GM12872 (cell line): ENCODE data around the gene FXYD5.

Experiments
- CTCF ChIP-seq: IDR thresholded peaks from 3 replicates; pipeline ENCODE4 v1.5.1; 2011; ENCODE audit warnings: low read depth, mild to moderate bottlenecking, low read length, moderate library complexity; ENCODE audit not compliant: insufficient read depth

Gene FXYD5

GRCh38 chr19:35136231-35136630 lies 18.3 kb upstream of the FXYD5 start:
- no peak for TF ChIP-seq CTCF

- no peak for TF ChIP-seq CTCF
Measured at GRCh38 chr19:35136977-35137702, 17.4 kb upstream of the FXYD5 start.

GRCh38 chr19:35138305-35138892 lies 16.1 kb upstream of the FXYD5 start, which contains the start of gene FXYD1:
TSS of gene FXYD1 (plus strand) at chr19:35138824. CDS start at chr19:35140080, 1,256 bp downstream.
- TF ChIP-seq CTCF, result no peak

- TF ChIP-seq CTCF, result no peak
Measured at GRCh38 chr19:35140207-35140961, 14.2 kb upstream of the FXYD5 start.

GRCh38 chr19:35140962-35141836 lies 13.3 kb upstream of the FXYD5 start:
- peak; percentile 59 for TF ChIP-seq CTCF

- no peak for TF ChIP-seq CTCF
Measured at GRCh38 chr19:35141837-35142605, 12.5 kb upstream of the FXYD5 start.
